ENCODE measurements around the gene MMS19. TPM values are rescaled to one million over a fixed set of nuclear protein-coding genes. Genes with fewer than 3 reads are reported as not detected.

MMS19 gene
- total RNA-seq, 2 donors from 2014 or later, result 92.2 to 113 TPM

Other genes starting within 250 kb of the MMS19 start
- gene ARHGAP19, start 205.8 kb downstream of the MMS19 start, total RNA-seq, result 10 to 100 TPM; 62.2 to 75.3 TPM
- gene FRAT1, start 179.2 kb downstream of the MMS19 start, total RNA-seq, result 1 to 10 TPM; 3.2 to 4.5 TPM
- 1 to 10 TPM; 7.2 to 7.8 TPM for gene FRAT2, start 163.7 kb downstream of the MMS19 start, total RNA-seq
- gene RRP12, start 97.1 kb downstream of the MMS19 start, total RNA-seq, result 10 to 100 TPM; 27.8 to 33.5 TPM
- 100 to 1,000 TPM; 362 to 512 TPM for gene PGAM1, start 72.2 kb downstream of the MMS19 start, total RNA-seq
- gene EXOSC1, start 52.4 kb downstream of the MMS19 start, total RNA-seq, result 10 to 100 TPM; 75.3 to 75.7 TPM
- 10 to 100 TPM; 35.5 to 37.8 TPM for gene ZDHHC16, start 52.2 kb downstream of the MMS19 start, total RNA-seq
- 1 to 10 TPM; 3.7 to 4.1 TPM for gene UBTD1, start 502 bp upstream of the MMS19 start, total RNA-seq
- gene ANKRD2, start 74.4 kb upstream of the MMS19 start, total RNA-seq, result not detected
- gene HOGA1, start 86.0 kb upstream of the MMS19 start, total RNA-seq, result not detected
- not detected for gene C10orf62, start 91.3 kb upstream of the MMS19 start, total RNA-seq
- 1 to 10 TPM; 4.4 to 7.6 TPM for gene MORN4, start 135.1 kb upstream of the MMS19 start, total RNA-seq
- 10 to 100 TPM; 15.4 to 16.6 TPM for gene PI4K2A, start 142.2 kb upstream of the MMS19 start, total RNA-seq
- gene AVPI1, start 188.8 kb upstream of the MMS19 start, total RNA-seq, result 1 to 10 TPM; 1.8 to 5.3 TPM
- gene MARVELD1, start 215.3 kb upstream of the MMS19 start, total RNA-seq, result 1 to 10 TPM; 1.5 to 1.9 TPM
- 10 to 100 TPM; 33.7 to 40.0 TPM for gene ZFYVE27, start 238.7 kb upstream of the MMS19 start, total RNA-seq

All from activated T-cell treated with anti-CD3 and anti-CD28 coated beads, Interleukin-2, amount 50 U/mL, for 72 hours (primary cell).